GM21515 (cell line): ENCODE results near the gene MT1F.

Experiments used
- ATAC-seq: cut with Tn5 transposase; IDR thresholded peaks from one replicate; pipeline ENCODE4 v1.9.1; 2021; ENCODE audit not compliant: unreplicated experiment

Gene MT1F

GRCh38 chr16:56691885-56692284, 34.1 kb downstream of the MT1F start:
- ATAC-seq = no peak

GRCh38 chr16:56695246-56695645, 37.5 kb downstream of the MT1F start:
- no peak for ATAC-seq

- ATAC-seq = no peak
Measured at GRCh38 chr16:56697456-56698155, 39.8 kb downstream of the MT1F start.

DNA sequence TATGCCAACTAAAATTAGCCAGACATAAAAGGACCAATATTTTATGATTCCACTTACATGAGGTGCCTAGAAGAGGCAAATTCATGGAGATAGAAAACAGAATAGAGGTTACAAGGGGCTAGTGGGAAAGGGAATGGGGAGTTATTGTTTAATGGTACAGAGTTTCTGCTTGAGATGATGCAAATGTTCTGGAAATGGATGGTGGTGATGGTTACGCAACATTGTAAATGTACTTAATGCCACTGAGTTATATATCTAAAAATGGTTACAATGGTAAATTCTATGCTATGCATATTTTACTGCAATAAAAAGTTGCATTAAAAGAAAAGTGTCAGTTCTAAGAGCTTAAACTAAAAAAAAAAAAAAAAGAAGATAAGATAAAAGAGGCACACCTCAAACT, 42.4 kb downstream of the MT1F start:
- ATAC-seq = no peak

- no peak for ATAC-seq
Measured at GRCh38 chr16:56700631-56701030, 42.9 kb downstream of the MT1F start.

GRCh38 chr16:56701534-56701933, 43.8 kb downstream of the MT1F start:
- no peak for ATAC-seq

- ATAC-seq = no peak
Measured at GRCh38 chr16:56702836-56703235, 45.1 kb downstream of the MT1F start.
